Vagina (tissue), 2 donors: Measurements from ENCODE around the gene APOL1.

ENCODE experiments used
- POLR2A ChIP-seq, 2 donors: fragments of 450-650 bp; IDR thresholded peaks; one replicate each; pipeline ENCODE4 v1.6.1; 2017; ENCODE audit warnings: antibody characterized with exemption in 2 of 2, mild to moderate bottlenecking in 2 of 2, moderate library complexity in 2 of 2
- TF ChIP-seq, protein P1 (sequence below), 3 experiments: fragments of 450-650 bp in 2 of 3; fragments of 200-600 bp in 1 of 3; sonication (generic) in 1 of 3; IDR thresholded peaks; one replicate each; pipeline ENCODE4 v1.5.1; 2017 to 2019; ENCODE audit warnings: antibody characterized with exemption in 3 of 3, mild to moderate bottlenecking in 2 of 3, moderate library complexity in 2 of 3

DNA sequence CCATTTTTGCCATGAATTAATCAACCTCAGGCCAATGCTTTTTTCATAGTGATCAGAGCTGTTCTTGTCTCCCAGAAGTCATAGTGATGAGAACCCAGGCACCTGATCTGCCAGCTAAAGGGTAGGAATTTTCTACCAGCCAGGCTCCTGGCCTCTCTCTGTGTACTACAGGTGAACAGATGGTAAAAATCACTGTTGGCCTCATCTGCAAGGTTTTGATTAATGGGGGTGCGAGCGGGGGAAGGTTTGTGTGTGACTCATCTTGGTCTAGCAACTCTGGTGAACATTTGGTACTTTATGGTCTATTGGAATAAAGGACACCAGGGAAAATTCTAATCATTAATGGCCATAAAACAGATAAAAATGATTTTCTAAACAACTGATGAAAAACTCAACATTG is 37.0 kb upstream of the APOL1 start:
- TF ChIP-seq, protein P1, sequence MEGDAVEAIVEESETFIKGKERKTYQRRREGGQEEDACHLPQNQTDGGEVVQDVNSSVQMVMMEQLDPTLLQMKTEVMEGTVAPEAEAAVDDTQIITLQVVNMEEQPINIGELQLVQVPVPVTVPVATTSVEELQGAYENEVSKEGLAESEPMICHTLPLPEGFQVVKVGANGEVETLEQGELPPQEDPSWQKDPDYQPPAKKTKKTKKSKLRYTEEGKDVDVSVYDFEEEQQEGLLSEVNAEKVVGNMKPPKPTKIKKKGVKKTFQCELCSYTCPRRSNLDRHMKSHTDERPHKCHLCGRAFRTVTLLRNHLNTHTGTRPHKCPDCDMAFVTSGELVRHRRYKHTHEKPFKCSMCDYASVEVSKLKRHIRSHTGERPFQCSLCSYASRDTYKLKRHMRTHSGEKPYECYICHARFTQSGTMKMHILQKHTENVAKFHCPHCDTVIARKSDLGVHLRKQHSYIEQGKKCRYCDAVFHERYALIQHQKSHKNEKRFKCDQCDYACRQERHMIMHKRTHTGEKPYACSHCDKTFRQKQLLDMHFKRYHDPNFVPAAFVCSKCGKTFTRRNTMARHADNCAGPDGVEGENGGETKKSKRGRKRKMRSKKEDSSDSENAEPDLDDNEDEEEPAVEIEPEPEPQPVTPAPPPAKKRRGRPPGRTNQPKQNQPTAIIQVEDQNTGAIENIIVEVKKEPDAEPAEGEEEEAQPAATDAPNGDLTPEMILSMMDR (IDR thresholded peaks at IDR 0.05): no peak
- TF ChIP-seq POLR2A (IDR thresholded peaks at IDR 0.05): no peak
